ENCODE data around the gene BBS10.
"Not testable (repeated sequence)": the region's sequence is repeated elsewhere in the genome, so short reads cannot be mapped to it uniquely, and the experiment has no call there.

DNA sequence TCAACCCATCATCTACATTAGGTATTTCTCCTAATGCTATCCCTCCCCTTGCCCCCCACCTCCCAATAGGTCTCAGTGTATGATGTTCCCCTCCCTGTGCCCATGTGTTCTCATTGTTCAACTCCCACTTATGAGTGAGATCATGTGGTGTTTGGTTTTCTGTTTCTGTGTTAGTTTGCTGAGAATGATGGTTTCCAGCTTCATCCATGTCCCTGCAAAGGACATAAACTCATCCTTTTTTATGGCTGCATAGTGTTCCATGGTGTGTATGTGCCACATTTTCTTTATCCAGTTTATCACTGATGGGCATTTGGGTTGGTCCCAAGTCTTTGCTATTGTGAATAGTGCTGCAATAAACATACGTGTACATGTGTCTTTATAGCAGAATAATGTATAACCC lies 28.7 kb upstream of the BBS10 start:
- TF ChIP-seq EP300, POLR2A (IDR thresholded peaks at IDR 0.05): not testable (repeated sequence)
- TF ChIP-seq, protein P1, sequence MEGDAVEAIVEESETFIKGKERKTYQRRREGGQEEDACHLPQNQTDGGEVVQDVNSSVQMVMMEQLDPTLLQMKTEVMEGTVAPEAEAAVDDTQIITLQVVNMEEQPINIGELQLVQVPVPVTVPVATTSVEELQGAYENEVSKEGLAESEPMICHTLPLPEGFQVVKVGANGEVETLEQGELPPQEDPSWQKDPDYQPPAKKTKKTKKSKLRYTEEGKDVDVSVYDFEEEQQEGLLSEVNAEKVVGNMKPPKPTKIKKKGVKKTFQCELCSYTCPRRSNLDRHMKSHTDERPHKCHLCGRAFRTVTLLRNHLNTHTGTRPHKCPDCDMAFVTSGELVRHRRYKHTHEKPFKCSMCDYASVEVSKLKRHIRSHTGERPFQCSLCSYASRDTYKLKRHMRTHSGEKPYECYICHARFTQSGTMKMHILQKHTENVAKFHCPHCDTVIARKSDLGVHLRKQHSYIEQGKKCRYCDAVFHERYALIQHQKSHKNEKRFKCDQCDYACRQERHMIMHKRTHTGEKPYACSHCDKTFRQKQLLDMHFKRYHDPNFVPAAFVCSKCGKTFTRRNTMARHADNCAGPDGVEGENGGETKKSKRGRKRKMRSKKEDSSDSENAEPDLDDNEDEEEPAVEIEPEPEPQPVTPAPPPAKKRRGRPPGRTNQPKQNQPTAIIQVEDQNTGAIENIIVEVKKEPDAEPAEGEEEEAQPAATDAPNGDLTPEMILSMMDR (IDR thresholded peaks at IDR 0.05) = not testable (repeated sequence)
